RPMI8226 (cell line): Measurements from ENCODE around the gene ZIC3.
"Not testable (repeated sequence)": the region's sequence is repeated elsewhere in the genome, so short reads cannot be mapped to it uniquely, and the experiment has no call there.

Experiments
- DNase-seq: peaks from one replicate; pipeline ENCODE4 v3.0.0-alpha.2; 2015

The ZIC3 gene

DNA sequence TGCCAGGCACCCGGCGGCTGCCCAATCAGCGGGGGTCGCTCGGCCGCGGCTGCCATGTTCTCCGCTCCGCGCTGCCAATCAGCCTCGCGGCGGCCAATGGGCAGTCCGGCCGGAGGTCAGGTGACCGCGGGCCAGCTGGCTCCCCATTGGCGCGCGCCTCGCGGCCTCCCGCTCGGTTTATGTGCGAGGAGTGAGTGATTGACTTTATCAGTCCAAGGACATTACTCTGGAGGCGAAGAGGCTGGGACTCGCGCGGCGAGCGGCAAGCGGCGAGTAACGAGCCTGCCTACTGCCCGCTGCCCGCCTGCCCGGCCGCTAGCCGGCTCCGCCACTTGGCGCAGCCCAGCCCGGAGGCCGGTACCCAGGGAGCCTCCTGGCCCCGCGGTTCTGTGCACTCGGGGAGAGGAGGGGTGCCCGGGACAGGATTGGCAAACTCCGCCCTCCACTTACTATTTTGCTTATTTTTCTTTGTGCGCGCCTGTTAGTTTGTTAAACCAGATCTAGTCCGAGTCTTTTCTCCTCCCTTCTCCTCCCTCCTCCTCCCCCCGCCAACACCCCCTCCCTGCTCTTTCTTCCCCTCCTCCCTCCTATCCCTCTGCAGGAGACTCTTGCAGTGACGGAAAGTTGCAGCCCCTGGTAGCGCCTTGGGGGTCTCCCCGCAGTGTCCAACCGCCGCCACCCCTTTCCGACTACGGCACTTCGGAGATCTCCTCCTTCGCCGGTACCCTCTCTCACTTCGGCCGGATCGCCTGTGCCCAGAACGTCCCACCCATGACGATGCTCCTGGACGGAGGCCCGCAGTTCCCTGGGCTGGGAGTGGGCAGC, at the start of gene ZIC3:
Gene ZIC3, plus strand, starts transcription at position 207 of the 825 bp plus-strand sequence. Its CDS starts 565 bp downstream, at position 772.
- no peak for DNase-seq

- DNase-seq, result no peak
Observed at GRCh38 chrX:137519459-137519858, 46.5 kb upstream of the ZIC3 start.

DNA sequence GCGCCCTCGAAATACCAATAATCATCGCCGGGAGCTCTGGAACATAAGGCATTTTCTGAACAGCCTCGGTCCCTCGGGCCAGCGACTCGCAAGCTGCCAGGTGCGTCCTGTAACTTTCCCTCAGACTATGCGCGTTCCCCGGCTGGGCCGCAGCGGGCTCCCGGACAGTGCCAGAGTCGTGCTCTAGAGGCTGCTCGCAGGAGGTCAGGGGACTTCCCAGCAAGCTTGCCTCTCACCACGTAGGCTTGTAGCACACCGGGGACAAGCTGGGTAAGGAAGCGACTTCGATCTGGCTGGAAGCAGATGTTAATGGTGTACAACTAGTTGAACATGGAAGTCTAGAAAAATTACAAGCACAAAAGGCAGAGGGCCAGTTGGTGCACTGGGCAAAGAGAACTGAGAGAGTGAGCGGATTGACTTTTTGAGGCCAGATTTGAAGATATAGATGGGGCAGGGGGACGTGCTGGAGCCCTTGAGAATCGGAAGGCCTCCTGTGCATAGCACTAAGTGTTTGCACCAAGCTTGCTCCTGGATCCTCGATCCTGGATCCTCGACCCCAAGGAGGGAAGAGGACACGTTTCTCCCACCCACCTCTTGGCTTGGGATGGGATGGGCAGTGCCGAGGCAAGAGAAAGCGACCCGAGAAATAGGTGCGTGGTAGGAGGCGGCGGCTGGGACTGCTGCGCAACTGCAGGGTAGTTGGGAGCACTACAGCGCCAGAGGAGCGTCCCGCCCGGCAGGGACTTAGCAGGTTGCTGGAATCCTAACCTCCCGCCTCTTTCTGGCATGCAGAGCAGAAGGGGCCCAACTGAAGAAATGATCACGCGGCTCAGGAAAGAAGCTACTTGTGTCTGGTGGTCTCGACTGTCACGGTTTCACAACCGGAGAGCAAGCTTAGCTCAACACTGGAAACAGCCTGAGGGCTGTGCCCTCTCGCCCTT, 19.9 kb upstream of the ZIC3 start:
- DNase-seq, result no peak

GRCh38 chrX:137547291-137547690, 18.6 kb upstream of the ZIC3 start:
- no peak for DNase-seq

GRCh38 chrX:137548261-137548660, 17.7 kb upstream of the ZIC3 start:
- no peak for DNase-seq

- DNase-seq, result no peak
Observed at GRCh38 chrX:137549073-137549472, 16.9 kb upstream of the ZIC3 start.

GRCh38 chrX:137549851-137550664, 15.9 kb upstream of the ZIC3 start:
- no peak for DNase-seq

DNA sequence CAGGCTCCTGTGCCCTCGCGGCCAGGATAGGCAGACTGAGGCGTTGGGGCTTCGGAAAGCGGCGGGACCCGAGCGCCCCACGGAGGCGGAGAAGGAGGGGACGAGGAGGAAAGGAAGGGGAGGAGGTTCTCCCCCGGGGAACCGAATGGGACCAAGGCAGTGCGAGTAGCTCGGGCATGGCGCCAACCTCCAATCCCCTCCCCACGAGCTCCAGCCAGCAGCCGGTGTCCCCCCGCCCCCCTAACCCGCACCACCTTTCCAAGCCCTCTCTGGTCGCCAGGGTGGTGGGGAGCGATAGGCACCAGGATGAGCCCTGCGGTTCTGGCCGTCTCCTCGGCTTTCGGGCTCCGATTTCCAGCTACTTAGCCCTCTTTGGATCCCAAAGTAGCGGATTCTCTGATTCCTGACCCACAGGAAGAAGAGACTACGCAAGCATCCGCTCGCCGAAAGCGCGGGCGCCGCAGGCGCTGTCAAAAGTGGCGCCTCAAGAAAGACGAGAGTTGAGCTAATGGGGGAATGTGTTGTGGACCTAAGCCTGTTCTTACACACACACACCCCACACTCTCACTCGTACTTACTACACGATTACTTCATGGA, 15.2 kb upstream of the ZIC3 start:
- no peak for DNase-seq

GRCh38 chrX:137552098-137552497, 13.8 kb upstream of the ZIC3 start:
- DNase-seq, result not testable (repeated sequence)

GRCh38 chrX:137562096-137562495, 3.8 kb upstream of the ZIC3 start:
- no peak for DNase-seq

GRCh38 chrX:137563681-137564651, 2.0 kb upstream of the ZIC3 start:
- DNase-seq, result no peak

DNA sequence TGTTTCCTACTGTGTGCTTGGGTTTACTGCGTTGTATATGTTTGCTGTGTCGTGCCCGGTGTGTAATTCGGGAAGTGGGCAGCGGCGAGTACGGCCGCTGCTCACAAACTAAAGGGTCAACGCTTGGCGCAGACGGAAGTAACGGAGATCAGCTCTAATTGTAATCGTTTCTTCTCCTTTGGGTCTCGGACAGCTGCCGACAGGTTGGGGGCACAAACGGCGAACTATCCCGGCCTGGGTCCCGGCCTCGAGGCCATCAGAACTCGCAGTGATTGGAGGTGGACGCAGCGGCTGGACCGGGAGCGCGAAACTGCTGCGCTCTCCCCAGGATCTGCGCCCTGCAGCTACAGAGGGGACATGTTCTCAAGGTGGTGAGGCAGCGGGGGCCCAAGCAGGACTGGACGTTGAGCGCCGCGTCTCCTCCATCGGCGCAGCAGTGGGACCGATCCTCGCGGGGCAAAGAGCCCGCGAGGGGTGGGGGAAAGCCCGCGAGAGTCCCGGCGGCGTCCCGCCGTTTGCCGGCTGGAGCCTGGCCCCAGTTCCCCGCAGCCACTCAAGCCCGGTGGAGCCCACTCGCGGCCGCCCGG, 516 bp upstream of the ZIC3 start:
- DNase-seq, result no peak

- DNase-seq, result no peak
Observed at GRCh38 chrX:137566746-137567679, 1.1 kb downstream of the ZIC3 start.

- DNase-seq, result no peak
Observed at GRCh38 chrX:137567682-137568232, 1.8 kb downstream of the ZIC3 start.

GRCh38 chrX:137568741-137569469, 3.0 kb downstream of the ZIC3 start:
- no peak for DNase-seq

DNA sequence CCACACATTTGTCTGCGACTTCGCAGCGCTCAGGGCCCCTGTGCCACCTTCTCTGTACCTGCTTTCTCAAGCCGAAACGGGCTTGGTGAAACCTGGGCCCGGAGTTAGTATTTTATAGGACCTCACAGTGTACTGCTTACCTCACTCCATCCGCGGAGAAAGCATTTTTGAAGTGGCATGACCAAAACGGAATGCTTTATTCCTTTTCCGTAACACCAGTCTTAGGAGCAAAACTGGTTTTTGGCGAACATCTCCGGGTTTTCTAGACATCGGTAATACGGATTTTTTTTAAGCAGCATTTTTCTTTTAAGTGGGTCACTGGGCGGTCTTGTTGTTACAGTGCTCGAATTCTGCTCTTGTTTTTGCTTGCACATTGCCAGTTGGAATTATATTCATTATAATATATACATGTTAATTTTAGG, 3.6 kb downstream of the ZIC3 start:
- DNase-seq, result no peak

DNA sequence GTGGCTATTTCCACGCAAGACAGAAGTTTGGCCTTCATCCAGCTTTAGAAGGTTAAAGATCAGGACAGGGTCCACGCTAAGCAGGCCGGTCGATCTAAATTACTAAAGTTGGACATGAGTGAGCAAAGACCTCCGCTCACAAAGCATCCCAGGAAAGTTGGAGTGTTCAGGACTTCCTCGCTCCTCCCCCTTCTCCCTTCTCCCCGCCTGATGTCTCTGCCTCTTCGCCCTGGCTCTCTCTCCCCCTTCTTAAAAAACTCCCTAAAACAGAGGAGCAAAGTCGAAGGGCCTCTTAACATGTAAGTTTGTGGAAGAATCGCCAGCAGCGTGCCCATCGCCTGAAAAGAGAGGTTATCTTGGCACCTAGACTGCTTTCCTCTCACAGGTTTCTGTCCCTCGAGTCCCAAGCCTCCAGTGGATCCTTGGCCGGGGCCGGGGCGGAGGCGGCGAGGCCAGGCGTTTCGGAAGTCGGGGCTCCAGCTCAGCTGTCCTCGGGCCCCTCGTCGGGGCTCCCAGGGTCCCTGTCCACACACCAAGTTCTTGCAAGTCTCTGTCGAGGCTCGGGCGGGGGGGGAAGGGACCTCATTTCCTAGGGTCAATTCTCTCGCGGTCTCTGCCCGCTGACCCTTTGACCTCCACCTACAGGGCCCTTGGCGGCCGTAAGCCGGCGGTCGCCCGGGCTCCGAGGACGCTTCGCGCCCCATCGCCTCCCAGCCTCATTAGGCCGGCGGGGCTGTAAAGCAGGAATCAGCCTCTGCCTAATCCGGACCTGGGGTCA, 7.6 kb downstream of the ZIC3 start:
- DNase-seq, result no peak
